HG03442 (cell line): Measurements from ENCODE around the gene LAMA2.

Source experiments
- ATAC-seq: cut with Tn5 transposase; IDR thresholded peaks from one replicate; pipeline ENCODE4 v1.9.1; 2021; ENCODE audit warnings: mild to moderate bottlenecking, moderate library complexity; ENCODE audit not compliant: unreplicated experiment

Gene LAMA2

DNA sequence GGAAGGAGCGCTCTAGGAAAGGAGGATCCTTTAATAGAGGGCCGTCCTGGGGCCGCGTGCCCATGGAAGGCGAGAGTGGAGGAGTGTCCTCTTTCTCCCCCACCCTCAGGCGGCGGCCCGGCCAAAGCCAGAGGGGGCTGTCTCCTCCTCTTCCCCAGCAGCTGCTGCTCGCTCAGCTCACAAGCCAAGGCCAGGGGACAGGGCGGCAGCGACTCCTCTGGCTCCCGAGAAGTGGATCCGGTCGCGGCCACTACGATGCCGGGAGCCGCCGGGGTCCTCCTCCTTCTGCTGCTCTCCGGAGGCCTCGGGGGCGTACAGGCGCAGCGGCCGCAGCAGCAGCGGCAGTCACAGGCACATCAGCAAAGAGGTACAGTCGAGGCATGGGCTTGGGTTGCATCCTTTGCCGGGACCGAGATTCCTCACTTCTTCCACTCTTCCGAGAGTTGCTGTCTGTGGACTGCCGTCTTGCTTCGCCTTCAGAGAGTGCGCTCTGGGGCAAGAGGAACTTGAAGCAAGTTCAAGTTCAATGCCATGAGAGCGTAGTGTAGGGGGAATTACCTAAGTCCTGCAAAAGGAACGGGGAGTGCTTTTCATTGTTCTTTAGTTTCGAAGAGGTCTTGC lies at the start of gene LAMA2:
TSS of gene LAMA2 (plus strand) at position 148 of the 621 bp plus-strand sequence. CDS start at position 256, 108 bp downstream.
- no peak for ATAC-seq

GRCh38 chr6:128836761-128837160 lies 46.2 kb upstream of the LAMA2 start:
- ATAC-seq: no peak

DNA sequence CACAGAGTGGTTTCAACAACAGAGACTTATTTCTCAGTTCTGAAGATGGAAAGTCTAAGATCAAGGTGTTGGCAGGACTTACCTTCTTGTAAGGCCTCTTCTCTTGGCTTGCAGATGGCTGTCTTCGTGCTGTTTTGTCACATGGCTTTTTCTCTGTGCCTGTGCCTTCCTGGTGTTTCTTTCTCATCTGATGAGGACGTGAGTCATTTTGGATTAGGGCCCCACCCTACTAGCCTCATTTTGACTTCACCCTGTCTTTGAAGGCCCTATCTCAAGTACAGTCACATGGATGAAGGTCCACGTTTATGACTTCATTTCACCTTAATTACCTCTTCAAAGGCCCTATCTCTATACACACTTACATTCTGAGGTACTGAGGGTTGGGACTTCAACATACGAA lies 41.4 kb upstream of the LAMA2 start:
- ATAC-seq: no peak

DNA sequence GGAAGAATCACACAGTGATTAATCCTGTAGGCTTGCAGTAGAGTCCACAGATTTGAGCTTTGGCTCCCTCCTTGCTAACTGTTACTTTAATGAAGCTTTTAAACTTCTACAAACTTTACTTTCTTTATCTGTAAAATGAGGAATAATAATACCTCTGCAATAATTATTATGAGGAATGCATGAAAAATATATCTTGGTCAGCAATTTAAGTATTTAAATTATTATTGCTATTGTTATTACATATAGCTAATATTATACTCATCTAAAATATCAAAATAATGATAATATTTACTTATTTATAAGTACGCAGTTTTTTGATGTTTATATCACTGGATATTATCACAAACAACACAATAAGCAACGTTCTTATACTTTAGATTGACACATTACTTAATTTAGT lies 38.3 kb upstream of the LAMA2 start:
- ATAC-seq: no peak

GRCh38 chr6:128847431-128848210 lies 35.3 kb upstream of the LAMA2 start:
- no peak for ATAC-seq

DNA sequence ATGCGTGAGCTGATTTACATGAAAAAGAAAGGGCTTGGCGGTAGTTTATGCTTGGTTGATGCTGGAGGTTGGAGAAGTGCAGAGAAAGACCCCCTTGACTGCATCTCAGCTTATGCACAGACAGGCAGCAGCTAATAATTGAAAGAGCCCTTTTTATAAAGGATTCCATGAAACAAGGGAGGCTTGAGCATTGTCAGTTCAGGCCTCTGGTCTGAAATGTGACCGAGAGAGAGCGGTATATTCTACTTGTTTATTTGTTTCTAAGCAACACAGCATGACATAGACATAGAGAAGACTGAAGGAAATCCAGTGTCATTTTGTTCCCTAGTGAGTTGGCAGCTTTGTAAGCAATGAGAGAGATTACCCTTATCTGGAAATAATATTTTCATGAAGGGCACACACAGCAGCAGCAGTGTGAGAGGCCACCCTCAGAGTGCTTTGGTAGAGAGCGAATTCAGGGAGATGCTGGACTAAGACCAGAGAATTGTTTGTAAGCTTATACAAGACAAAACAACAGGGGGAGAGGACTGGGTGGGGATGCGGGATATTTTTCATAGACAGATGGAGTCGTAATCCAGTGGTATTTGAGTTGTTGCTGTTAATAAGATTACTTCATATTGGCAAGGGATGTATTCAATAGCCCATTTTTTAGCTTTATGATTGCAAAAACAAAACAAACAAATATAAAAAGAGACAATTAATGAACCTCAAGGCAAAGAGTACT lies 34.6 kb upstream of the LAMA2 start:
- ATAC-seq: no peak

GRCh38 chr6:128855581-128856085 lies 27.3 kb upstream of the LAMA2 start:
- ATAC-seq: no peak

DNA sequence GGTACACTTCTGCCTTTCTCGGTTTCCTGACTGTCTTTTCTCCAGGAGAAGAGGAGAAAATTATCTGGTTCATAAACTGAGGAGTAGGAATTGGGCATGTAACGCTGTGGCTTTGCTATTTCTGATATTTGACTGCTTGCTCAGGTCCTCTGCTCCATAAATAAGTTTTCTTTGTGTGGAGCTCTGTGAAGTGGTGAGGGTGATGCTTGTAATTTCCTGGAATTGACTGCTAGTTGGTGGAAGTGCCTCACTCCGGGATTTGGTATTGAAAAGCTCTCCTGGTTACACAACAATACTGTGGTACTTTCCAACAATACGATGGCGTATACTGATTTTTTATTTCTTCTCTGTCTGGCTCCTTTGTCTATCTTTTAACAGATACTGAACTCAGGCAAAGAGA lies 25.1 kb upstream of the LAMA2 start:
- ATAC-seq: no peak

DNA sequence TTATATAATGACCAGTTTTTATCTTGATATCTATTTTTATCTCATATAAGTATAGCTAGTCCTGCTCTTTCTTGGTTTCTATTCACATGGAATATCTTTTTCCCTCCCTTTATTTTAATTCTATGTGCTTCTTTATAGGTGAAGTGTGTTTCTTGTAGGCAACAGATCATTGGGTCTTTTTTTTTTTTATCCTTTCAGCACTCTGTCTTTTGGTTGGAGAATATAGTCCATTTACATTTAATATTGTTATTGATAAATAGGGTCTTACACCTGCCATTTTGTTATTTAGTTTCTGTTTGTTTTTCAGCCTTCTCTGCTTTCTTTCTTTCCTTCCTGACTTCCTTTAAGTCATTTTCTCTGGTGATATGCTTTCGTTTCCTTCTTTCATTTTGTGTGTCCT lies 22.2 kb upstream of the LAMA2 start:
- no peak for ATAC-seq

- no peak for ATAC-seq
Measured at GRCh38 chr6:128863983-128864382, 19.0 kb upstream of the LAMA2 start.

- no peak for ATAC-seq
Measured at GRCh38 chr6:128870746-128871145, 12.2 kb upstream of the LAMA2 start.

DNA sequence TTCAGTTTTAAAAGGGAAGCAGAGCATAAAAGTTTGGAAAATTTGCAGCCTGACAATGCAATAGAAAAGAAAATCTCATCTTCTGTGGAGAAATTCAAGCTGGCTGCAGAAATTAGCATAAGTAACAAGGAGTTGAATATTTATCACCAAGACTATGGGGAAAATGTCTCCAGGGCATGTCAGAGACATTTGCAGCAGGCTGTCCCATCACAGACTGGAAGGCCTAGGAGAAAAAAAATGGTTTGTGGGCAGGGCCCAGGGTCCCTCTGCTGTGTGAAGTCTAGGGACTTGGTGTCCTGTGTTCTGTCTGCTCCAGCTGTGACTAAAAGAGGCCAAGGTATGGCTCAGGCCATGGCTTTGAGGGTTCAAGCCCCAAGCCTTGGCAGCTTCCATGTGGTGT lies 8.1 kb upstream of the LAMA2 start:
- ATAC-seq: no peak

DNA sequence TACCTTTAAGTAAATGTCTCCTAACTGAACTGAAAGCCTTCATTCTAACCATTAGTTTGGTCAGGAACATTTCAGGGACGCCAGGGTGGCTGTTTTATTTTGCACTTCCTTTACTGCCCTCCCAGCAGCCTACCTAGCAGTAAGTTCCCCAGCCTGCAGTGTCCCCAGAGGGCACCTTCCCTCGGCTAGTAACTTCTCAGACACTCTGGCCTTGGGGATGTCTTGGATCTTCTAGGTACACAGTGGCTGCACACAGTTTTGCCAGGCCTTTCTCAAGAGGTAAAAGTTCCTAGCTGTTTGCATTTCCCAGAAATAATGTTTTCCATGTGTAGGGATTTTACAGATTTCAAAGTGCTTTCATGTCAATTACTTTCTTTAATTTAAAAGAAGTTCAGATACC lies 378 bp upstream of the LAMA2 start:
- no peak for ATAC-seq

- no peak for ATAC-seq
Measured at GRCh38 chr6:128883906-128884305, 968 bp downstream of the LAMA2 start.

DNA sequence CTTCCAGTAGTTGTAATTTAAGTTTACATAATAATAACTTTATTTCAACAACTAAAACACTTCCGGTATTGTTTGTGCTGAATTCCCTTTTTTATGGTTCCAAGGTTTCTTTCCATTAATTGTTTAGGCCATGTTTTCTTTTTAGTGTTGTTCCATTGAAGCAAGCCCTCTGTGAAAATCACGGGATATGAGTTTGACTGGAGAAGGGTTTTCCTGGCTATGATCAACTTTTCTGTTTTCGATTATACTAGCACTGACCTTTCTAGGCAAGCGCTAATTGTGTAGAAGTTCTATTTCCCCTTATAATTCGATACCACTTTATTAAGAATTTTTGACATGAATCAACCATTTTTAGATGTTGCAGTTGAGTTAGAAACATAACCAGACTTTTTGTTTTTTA lies 2.4 kb downstream of the LAMA2 start:
- ATAC-seq: no peak

DNA sequence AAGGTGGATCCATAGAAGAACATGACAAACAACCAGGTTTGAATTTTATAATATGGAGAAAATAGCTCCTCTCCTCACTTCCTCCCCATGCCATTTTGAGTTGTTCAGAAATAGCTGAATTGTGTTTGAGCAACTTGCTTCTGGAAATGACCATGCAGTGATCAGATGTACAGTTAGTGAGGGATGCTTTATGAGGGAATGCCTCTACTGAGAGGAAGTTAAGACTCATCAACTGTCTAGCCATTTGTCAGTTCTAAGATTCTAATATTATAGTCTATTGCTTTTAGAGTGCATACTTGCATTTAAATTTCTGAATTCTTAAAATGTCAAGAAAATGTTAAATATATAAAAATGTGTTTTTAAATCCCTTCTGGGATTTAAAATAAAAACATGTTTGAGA lies 3.8 kb downstream of the LAMA2 start:
- ATAC-seq: no peak

DNA sequence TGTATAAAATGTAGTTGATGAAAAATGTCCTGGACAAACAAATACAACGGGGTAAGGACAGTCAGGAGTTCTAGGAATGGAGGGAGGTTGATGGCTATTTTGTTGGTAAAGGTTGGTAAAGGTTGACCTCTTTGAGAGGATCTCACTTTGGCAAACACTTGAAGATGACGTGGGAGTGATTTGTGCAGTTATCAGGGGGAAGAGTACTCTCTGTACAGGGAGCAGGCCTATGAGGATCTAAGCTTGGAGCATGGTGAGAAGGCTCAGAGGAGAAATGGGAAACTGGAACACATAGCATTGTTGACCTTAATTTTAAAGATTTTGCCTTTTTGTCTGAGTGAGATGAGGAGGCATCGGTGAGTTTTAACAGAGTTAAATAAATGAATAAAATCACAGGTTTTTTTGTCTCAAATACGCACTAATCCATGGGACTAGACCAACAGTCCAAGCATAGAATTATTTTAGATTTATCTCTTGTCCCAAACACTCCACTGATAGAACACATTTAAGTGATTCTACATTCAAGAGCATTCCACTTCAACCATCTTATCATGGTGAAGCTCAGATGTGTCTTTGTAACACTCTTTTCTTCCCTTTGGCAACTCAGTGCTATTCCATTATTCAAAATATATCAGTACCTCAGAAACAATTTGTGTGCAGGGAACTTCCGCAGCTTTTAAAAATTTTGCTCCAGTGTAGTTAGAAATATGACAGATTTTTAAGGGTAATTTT lies 5.7 kb downstream of the LAMA2 start:
- ATAC-seq: no peak

GRCh38 chr6:128889870-128890269 lies 6.9 kb downstream of the LAMA2 start:
- no peak for ATAC-seq

- ATAC-seq: no peak
Measured at GRCh38 chr6:128892079-128892478, 9.1 kb downstream of the LAMA2 start.

DNA sequence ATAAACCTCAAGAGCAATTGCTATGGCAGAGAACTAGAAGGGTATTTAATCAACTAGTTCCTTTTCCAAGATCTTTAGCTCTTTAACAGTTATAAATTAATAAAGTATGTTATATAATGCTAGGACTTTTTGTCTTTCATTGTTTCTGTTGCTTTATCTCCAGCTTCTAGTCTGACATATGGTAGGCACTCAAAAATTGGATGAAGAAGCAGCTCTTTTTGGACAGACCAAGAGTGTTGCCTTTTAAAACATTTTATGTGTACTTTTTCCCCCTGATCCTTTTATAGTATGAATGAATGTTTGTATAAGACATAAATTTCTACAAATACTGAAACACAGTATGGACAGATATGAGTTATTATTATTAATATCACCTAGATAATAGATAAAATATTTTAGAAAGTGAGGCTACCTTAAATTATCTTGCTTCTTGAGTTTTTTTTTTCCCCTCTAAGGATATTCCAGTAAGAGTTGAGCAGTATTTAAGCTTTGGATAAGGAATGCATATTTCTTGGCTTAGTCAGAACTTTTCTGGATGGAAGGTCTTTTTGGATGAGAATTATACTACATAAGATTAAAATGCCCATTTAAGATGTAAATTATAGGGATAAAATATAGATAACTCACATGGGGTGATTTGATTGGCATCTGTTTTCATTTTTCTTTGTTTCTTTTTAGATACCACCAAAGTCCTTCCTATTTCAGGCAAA lies 16.6 kb downstream of the LAMA2 start:
- no peak for ATAC-seq
